BE2C (cell line): ENCODE measurements around the gene VGF.
A peak's percentile ranks its signal among the peaks of the same experiment; 100 is the strongest.

Experiments
- DNase-seq: peaks from one replicate; pipeline ENCODE4 v3.0.0-alpha.2; 2020
- H3K27me3 ChIP-seq: fragments of 250-450 bp; sonication (Bioruptor Pico); 2 replicates; pipeline ENCODE4 v1.5.1; 2020; ENCODE audit warnings: mild to moderate bottlenecking
- H3K36me3 ChIP-seq: fragments of 250-450 bp; sonication (Bioruptor Pico); 2 replicates; pipeline ENCODE4 v1.5.1; 2020; ENCODE audit warnings: mild to moderate bottlenecking
- H3K4me1 ChIP-seq: fragments of 250-450 bp; sonication (Bioruptor Pico); 2 replicates; pipeline ENCODE4 v1.5.1; 2020
- H3K4me3 ChIP-seq: 2 replicates; pipeline ENCODE4 v1.5.1; 2011; ENCODE audit warnings: low read depth, low read length
- H3K9me3 ChIP-seq: fragments of 250-450 bp; sonication (Bioruptor Pico); 2 replicates; pipeline ENCODE4 v1.5.1; 2020
- TF ChIP-seq, protein P1 (sequence below): IDR thresholded peaks from 2 replicates; pipeline ENCODE4 v1.5.1; 2012; ENCODE audit warnings: mild to moderate bottlenecking, low read depth, low read length

The VGF gene

GRCh38 chr7:101186844-101187428 lies 21.6 kb upstream of the VGF start:
- Histone ChIP-seq H3K36me3 (no peaks in the 10 kb centered on the region), H3K9me3 (no peaks in the 10 kb centered on the region), H3K27me3 (no peaks in the 10 kb centered on the region), H3K4me3 (no peak overlapping the region), H3K4me1 (peaks cover 2% of the 10 kb centered on the region; the same call in 1 of the 2 replicates)
- TF ChIP-seq, protein P1, sequence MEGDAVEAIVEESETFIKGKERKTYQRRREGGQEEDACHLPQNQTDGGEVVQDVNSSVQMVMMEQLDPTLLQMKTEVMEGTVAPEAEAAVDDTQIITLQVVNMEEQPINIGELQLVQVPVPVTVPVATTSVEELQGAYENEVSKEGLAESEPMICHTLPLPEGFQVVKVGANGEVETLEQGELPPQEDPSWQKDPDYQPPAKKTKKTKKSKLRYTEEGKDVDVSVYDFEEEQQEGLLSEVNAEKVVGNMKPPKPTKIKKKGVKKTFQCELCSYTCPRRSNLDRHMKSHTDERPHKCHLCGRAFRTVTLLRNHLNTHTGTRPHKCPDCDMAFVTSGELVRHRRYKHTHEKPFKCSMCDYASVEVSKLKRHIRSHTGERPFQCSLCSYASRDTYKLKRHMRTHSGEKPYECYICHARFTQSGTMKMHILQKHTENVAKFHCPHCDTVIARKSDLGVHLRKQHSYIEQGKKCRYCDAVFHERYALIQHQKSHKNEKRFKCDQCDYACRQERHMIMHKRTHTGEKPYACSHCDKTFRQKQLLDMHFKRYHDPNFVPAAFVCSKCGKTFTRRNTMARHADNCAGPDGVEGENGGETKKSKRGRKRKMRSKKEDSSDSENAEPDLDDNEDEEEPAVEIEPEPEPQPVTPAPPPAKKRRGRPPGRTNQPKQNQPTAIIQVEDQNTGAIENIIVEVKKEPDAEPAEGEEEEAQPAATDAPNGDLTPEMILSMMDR = no peak
- DNase-seq = no peak

GRCh38 chr7:101186194-101186593 lies 20.8 kb upstream of the VGF start:
- Histone ChIP-seq H3K36me3 (no peaks in the 10 kb centered on the region), H3K4me3 (no peak overlapping the region), H3K27me3 (no peaks in the 10 kb centered on the region), H3K4me1 (peaks cover 3% of the 10 kb centered on the region; the same call in 1 of the 2 replicates), H3K9me3 (no peaks in the 10 kb centered on the region)
- no peak for DNase-seq
- TF ChIP-seq, protein P1 = no peak

DNA sequence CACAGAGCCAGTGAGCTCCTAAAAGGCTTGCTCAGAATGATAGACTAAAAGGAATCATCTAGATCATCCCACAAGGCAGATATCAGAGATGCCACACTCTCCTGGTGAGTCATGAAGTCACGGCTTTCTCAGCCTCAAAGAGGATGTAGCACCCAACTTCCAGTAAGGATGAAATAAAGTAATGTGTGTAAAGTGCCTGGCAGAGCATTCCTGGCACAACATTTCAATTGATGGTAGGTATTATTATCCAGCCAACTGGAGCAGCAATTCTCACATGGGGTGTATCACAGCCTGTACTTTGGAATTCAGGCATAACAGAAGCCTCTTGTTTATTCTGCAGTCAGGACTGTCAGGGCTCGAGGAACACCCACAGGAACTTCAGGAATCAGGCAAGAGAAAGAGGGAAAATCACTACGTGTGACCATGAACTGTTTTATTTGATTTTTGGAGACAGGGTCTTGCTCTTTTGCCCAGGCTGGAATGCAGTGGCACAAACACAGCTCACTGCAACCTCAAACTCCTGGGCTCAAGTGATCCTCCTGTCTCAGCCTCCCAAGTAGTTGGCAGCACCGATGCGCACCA lies 20.0 kb upstream of the VGF start:
- TF ChIP-seq, protein P1 = no peak
- no peaks in the 10 kb centered on the region for H3K9me3 ChIP-seq
- no peaks in the 10 kb centered on the region for H3K36me3 ChIP-seq
- peaks cover 6% of the 10 kb centered on the region for H3K27me3 ChIP-seq
- peaks cover 3% of the 10 kb centered on the region; the same call in 1 of the 2 replicates for H3K4me1 ChIP-seq
- no peak for DNase-seq
- no peak overlapping the region for H3K4me3 ChIP-seq

DNA sequence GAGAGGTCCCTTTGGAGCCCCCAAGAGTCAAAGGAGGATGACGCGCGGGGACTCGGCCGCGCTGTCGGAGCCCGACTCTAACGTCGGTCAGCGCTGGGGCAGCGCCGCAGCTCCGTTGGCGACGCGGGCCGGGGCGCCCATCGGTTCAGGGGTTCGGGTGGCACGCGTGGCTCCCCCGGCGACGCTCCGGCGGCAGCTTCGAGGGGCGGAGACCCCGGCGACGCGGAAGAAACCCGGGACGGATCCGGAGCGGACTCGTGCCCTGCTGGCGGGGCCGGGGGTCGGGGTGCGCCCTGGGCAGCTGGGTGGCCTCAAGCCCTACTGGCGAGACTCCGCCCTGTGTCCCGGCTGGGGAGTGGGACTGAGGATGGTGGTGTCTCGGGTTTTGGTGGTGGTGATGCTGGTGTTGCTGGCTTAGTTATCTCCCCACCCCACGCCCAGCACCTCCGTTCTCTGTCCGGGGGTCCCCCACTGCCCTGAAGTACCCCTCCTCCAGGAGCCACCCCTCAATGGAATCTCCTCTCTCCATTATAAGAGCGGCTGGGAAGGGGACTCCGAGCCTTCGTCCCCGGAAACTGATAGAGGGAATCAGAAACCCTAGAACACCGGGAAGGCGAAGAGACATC lies 14.9 kb upstream of the VGF start, which contains the start of gene NAT16:
Gene NAT16, minus strand, starts transcription at position 164 of the 626 bp plus-strand sequence. CDS start 5,486 bp downstream, outside the sequence.
- Histone ChIP-seq H3K4me1 (peaks cover 8% of the 10 kb centered on the region), H3K9me3 (no peaks in the 10 kb centered on the region), H3K27me3 (peaks cover 15% of the 10 kb centered on the region), H3K36me3 (no peaks in the 10 kb centered on the region), H3K4me3 (peak within 1 kb of the TSS; percentile 33)
- TF ChIP-seq, protein P1 = no peak
- DNase-seq = no peak

GRCh38 chr7:101179713-101180112 lies 14.3 kb upstream of the VGF start:
- TF ChIP-seq, protein P1 = no peak
- DNase-seq = no peak
- no peaks in the 10 kb centered on the region for H3K36me3 ChIP-seq
- H3K27me3 ChIP-seq = peaks cover 15% of the 10 kb centered on the region
- H3K4me1 ChIP-seq = peaks cover 8% of the 10 kb centered on the region
- no peaks in the 10 kb centered on the region for H3K9me3 ChIP-seq
- H3K4me3 ChIP-seq = peak overlapping the region; percentile 33

- TF ChIP-seq, protein P1 = no peak
- DNase-seq = peak; percentile 33
- no peaks in the 10 kb centered on the region for H3K36me3 ChIP-seq
Observed at GRCh38 chr7:101179117-101179516, 13.7 kb upstream of the VGF start.

More at GRCh38 chr7:101179117-101179516, 13.7 kb upstream of the VGF start:
- Histone ChIP-seq H3K4me3 (peak overlapping the region; percentile 33), H3K27me3 (peaks cover 15% of the 10 kb centered on the region), H3K4me1 (peaks cover 8% of the 10 kb centered on the region), H3K9me3 (no peaks in the 10 kb centered on the region)
